DOHH2 (cell line): ENCODE data around the gene TP53I3.

Source experiments
- CTCF ChIP-seq: fragments of 200-600 bp; sonication (generic); IDR thresholded peaks from one replicate; pipeline ENCODE4 v1.5.1; 2014; ENCODE audit warnings: antibody characterized with exemption, mild to moderate bottlenecking, low read depth, low read length; ENCODE audit not compliant: poor library complexity, severe bottlenecking
- EZH2phosphoT487 ChIP-seq: fragments of 200-600 bp; sonication (generic); IDR thresholded peaks from 2 replicates; pipeline ENCODE4 v1.6.1; 2017; ENCODE audit warnings: borderline replicate concordance, mild to moderate bottlenecking, antibody characterized with exemption, low read length, moderate library complexity, mixed read lengths

- no peak for TF ChIP-seq CTCF
- no peak for TF ChIP-seq EZH2phosphoT487
Measured at GRCh38 chr2:24101992-24102391, 17.4 kb upstream of the TP53I3 start.
